Measurements from ENCODE around the gene TULP1.

DNA sequence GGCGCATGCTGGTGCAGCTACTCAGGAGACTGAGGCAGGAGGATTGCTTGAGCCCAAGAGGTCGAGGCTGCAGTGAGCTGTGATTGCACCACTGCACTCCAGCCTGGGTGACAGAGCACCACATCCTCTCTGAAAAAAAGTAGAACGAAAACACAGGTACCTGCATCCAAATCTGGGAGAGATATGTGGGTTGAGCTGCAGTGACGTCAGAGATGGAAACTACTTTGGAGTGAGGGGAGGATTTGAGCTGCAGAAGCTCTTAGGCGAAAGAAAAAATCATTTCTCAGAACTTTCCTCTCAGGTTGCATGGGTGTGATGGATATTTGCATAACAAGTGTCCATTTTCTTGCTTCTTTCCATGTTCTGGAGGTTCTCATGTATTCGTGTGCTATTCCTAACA is 4.0 kb upstream of the TULP1 start:
- TF ChIP-seq, protein P1, sequence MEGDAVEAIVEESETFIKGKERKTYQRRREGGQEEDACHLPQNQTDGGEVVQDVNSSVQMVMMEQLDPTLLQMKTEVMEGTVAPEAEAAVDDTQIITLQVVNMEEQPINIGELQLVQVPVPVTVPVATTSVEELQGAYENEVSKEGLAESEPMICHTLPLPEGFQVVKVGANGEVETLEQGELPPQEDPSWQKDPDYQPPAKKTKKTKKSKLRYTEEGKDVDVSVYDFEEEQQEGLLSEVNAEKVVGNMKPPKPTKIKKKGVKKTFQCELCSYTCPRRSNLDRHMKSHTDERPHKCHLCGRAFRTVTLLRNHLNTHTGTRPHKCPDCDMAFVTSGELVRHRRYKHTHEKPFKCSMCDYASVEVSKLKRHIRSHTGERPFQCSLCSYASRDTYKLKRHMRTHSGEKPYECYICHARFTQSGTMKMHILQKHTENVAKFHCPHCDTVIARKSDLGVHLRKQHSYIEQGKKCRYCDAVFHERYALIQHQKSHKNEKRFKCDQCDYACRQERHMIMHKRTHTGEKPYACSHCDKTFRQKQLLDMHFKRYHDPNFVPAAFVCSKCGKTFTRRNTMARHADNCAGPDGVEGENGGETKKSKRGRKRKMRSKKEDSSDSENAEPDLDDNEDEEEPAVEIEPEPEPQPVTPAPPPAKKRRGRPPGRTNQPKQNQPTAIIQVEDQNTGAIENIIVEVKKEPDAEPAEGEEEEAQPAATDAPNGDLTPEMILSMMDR (IDR thresholded peaks at IDR 0.05) = no peak
- TF ChIP-seq EP300 (IDR thresholded peaks at IDR 0.05) = no peak

All from suprapubic skin (tissue), 3 donors.